ENCODE data around the gene DOLPP1. TPM values are rescaled to one million over a fixed set of nuclear protein-coding genes. Genes with fewer than 3 reads are reported as not detected.
A peak's percentile ranks its signal among the peaks of the same experiment; 100 is the strongest.

DOLPP1 gene
- total RNA-seq, 2 donors from 2014 or later, result 5.3 to 8.0 TPM

DNA sequence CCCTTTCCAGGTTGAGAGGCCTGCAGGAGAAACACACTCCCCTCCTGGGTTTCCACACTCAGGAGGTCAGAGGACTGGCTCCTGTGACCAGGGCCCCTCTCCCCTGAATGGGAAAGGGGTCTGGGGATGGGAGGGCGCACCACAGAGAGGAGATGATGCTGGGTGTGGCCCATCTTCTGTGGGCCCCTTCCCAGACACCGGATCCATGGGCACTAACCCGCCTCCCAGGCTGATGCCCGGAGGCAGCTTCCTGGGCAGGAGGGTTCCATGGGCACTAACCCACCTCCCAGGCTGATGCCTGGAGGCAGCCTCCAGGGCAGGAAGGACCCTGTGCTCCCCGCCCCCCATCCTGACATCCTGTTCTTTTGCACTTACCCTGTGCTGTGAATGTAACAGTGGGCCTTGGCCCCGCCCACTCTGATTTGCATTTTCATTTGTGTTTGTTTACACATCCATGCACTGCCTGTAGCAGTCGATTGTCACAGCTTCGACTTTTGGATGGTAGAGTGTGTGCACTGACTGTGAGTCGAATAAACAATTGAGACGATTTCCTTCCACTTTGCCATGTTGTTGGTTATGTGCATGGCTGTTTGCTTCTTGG, 9.3 kb upstream of the DOLPP1 start:
- DNase-seq, result no peak
- peak; percentile 28 for ATAC-seq
- Mint-ChIP-seq H3K4me3 (no peak overlapping the region), H3K4me1 (peaks cover 33% of the 10 kb centered on the region), H3K27me3 (no peaks in the 10 kb centered on the region), H3K36me3 (ENCODE audit: low read depth) (no peaks in the 10 kb centered on the region), H3K27ac (peak overlapping the region; percentile 56)
- no peaks in the 10 kb centered on the region for H3K9me3 ChIP-seq (ENCODE audit: control insufficient read depth, low read length, poor library complexity, severe bottlenecking)

GRCh38 chr9:129072171-129072570, 8.7 kb upstream of the DOLPP1 start:
- DNase-seq (no peak), ATAC-seq (no peak)
- Mint-ChIP-seq H3K27ac (peak overlapping the region; percentile 56), H3K4me1 (peaks cover 33% of the 10 kb centered on the region), H3K27me3 (no peaks in the 10 kb centered on the region), H3K4me3 (no peak overlapping the region), H3K36me3 (ENCODE audit: low read depth) (no peaks in the 10 kb centered on the region)
- no peaks in the 10 kb centered on the region for H3K9me3 ChIP-seq (ENCODE audit: control insufficient read depth, low read length, poor library complexity, severe bottlenecking)

DNA sequence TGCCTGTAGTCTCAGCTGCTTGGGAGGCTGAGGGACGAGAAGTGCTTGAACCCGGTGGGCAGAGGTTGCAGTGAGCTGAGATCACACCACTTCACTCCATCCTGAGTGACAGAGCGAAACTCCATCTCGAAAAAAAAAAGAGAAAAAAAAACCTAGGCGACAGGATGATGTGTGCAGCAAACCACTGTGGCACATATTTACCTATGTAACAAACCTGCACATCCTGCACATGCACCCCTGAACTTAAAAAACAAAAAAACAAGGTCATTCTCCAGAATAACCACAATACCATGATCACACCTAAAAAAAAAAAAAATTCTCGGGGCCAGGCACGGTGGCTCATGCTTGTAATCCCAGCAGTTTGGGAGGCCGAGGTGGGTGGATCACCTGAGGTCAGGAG, 7.5 kb upstream of the DOLPP1 start:
- H3K9me3 ChIP-seq (ENCODE audit: control insufficient read depth, low read length, poor library complexity, severe bottlenecking), result no peaks in the 10 kb centered on the region
- Mint-ChIP-seq H3K27me3 (no peaks in the 10 kb centered on the region), H3K27ac (peak overlapping the region; percentile 93), H3K4me1 (peaks cover 32% of the 10 kb centered on the region), H3K4me3 (peak overlapping the region; percentile 64), H3K36me3 (ENCODE audit: low read depth) (no peaks in the 10 kb centered on the region)
- DNase-seq (no peak), ATAC-seq (peak; percentile 60)

DNA sequence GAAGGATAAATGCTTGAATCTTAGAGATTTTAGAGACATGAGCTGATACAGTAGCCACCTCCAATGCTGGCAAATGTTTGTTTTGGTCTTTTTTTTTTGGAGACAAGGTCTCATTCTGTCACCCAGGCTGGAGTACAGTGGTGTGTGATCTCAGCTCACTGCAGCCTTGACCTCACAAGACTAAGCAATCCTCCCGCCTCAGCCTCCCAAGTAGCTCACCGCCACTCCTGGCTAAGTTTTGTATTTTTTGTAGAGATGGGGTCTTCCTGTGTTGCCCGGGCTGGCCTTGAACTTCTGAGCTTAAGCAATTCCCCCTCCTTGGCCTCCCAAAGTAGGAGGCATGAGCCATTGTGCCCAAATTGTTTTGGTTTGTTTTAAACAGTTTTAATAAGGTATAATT, 6.8 kb upstream of the DOLPP1 start:
- ATAC-seq (no peak), DNase-seq (no peak)
- Mint-ChIP-seq H3K27me3 (no peaks in the 10 kb centered on the region), H3K36me3 (ENCODE audit: low read depth) (no peaks in the 10 kb centered on the region), H3K4me3 (no peak overlapping the region), H3K4me1 (peaks cover 30% of the 10 kb centered on the region), H3K27ac (peak overlapping the region; percentile 93)
- H3K9me3 ChIP-seq (ENCODE audit: control insufficient read depth, low read length, poor library complexity, severe bottlenecking), result no peaks in the 10 kb centered on the region

DNA sequence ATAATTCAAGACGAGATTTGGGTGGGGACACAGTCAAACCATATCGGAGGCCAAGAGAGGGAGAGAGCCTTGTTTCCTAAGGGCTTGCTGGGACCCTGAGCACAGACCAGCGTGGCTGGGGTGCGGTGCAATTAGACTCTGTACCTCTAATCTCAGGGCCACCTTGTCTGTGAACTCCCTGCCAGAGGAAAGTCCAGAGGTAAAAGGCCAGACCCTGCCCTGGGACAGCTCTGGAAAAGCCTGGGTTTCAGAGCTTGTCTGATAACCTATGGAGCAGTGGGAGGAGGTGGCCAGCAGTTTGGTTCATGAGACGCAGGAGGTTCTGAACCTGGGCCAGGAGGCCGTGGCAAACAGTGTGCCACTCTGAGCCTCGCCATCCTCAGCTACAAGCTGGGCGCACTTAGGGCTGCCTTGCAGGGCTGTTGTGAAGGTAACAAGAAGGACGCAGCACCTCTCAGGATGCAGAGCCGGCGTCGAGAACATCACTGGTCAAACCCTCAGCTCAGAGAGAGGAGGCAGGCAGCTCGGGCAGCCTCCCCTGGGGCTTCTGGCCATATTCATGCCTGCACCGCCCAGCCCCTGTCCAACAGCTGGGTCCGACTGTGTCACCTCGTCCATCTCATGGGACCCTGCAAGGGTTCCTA, 4.8 kb upstream of the DOLPP1 start:
- H3K27ac Mint-ChIP-seq, result no peak overlapping the region
- H3K9me3 ChIP-seq (ENCODE audit: control insufficient read depth, low read length, poor library complexity, severe bottlenecking), result no peaks in the 10 kb centered on the region
- no peaks in the 10 kb centered on the region for H3K36me3 Mint-ChIP-seq (ENCODE audit: low read depth)
- H3K4me1 Mint-ChIP-seq, result peaks cover 29% of the 10 kb centered on the region
- DNase-seq, result no peak
- no peak overlapping the region for H3K4me3 Mint-ChIP-seq
- H3K27me3 Mint-ChIP-seq, result no peaks in the 10 kb centered on the region
- no peak for ATAC-seq

DNA sequence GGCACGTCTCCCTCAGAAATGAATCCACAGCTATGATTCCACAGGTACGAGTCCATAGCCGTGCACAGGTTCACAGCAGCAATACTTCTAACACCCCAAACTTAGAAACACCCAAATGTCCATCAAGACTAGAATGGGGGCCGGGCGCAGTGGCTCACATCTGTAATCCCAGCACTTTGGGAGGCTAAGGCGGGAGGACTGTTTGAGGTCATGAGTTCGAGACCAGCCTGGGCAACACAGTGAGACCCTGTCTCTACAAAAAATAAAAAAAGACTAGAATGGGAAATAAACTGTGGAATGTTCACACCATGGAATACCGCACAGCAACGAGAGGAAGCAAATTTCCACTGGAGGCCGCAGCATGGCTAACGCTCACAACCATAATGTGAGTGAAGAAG, 4.3 kb upstream of the DOLPP1 start:
- Mint-ChIP-seq H3K4me3 (no peak overlapping the region), H3K27me3 (no peaks in the 10 kb centered on the region), H3K4me1 (peaks cover 29% of the 10 kb centered on the region), H3K36me3 (ENCODE audit: low read depth) (no peaks in the 10 kb centered on the region), H3K27ac (no peak overlapping the region)
- ATAC-seq (no peak), DNase-seq (no peak)
- H3K9me3 ChIP-seq (ENCODE audit: control insufficient read depth, low read length, poor library complexity, severe bottlenecking), result no peaks in the 10 kb centered on the region

- DNase-seq, result no peak
- Mint-ChIP-seq H3K27ac (no peak overlapping the region), H3K4me3 (no peak overlapping the region), H3K27me3 (no peaks in the 10 kb centered on the region), H3K4me1 (peaks cover 29% of the 10 kb centered on the region), H3K36me3 (ENCODE audit: low read depth) (no peaks in the 10 kb centered on the region)
- H3K9me3 ChIP-seq (ENCODE audit: control insufficient read depth, low read length, poor library complexity, severe bottlenecking), result no peaks in the 10 kb centered on the region
- no peak for ATAC-seq
Observed at GRCh38 chr9:129077236-129077635, 3.7 kb upstream of the DOLPP1 start.

DNA sequence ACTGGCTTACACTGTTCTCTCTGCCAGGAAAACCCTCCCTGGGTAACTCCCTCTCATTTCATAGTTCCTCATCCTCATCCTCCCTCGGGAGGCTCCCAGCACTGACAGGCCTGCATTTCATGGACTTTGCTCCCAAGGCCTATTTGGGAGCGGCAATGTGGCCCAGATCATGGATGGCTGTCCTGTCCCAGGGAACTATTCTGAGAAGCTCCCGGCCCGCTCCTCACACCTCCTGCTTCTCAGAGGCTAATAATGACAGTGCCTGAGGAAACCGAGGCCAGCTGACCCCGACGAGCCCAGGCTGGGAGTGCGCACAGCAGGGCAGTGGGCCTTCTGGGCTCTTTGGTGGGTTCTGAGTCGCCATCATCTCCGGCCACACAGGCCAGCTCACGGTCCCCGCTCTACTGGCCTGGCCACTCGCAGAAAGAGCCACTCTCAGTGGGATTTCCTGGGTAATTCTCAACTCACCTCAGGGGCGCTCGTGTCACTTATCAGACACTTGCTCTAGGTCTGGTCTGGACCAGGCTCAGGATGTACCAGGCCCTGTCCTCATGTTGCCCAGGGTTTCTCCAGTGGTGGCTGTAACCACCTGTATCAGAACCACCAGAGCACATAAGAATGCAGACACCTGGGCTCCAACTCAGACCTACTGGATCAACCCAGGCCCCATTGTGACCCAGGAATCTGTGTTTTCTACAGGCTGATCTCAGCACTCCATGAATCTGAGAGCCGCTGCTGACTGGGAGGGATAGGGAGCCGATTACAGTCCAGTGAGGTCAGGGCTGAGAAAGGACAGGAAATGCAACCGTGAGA, 2.0 kb upstream of the DOLPP1 start:
- Mint-ChIP-seq H3K4me1 (peaks cover 29% of the 10 kb centered on the region), H3K27me3 (no peaks in the 10 kb centered on the region), H3K4me3 (peak overlapping the region; percentile 92), H3K36me3 (ENCODE audit: low read depth) (no peaks in the 10 kb centered on the region), H3K27ac (peak overlapping the region; percentile 72)
- ATAC-seq, result no peak
- no peaks in the 10 kb centered on the region for H3K9me3 ChIP-seq (ENCODE audit: control insufficient read depth, low read length, poor library complexity, severe bottlenecking)
- DNase-seq, result no peak

- Mint-ChIP-seq H3K4me3 (peak overlapping the region; percentile 92), H3K4me1 (peaks cover 26% of the 10 kb centered on the region), H3K36me3 (ENCODE audit: low read depth) (no peaks in the 10 kb centered on the region), H3K27me3 (no peaks in the 10 kb centered on the region), H3K27ac (peak overlapping the region; percentile 72)
- ATAC-seq (no peak), DNase-seq (no peak)
- no peaks in the 10 kb centered on the region for H3K9me3 ChIP-seq (ENCODE audit: control insufficient read depth, low read length, poor library complexity, severe bottlenecking)
Observed at GRCh38 chr9:129079829-129080228, 1.1 kb upstream of the DOLPP1 start.

- Mint-ChIP-seq H3K36me3 (ENCODE audit: low read depth) (no peaks in the 10 kb centered on the region), H3K4me3 (peak overlapping the region; percentile 92), H3K27me3 (no peaks in the 10 kb centered on the region), H3K4me1 (peaks cover 26% of the 10 kb centered on the region), H3K27ac (peak overlapping the region; percentile 72)
- no peaks in the 10 kb centered on the region for H3K9me3 ChIP-seq (ENCODE audit: control insufficient read depth, low read length, poor library complexity, severe bottlenecking)
- DNase-seq (no peak), ATAC-seq (no peak)
Observed at GRCh38 chr9:129080298-129080600, 662 bp upstream of the DOLPP1 start.

- no peak for ATAC-seq
- Mint-ChIP-seq H3K27me3 (no peaks in the 10 kb centered on the region), H3K4me1 (peaks cover 23% of the 10 kb centered on the region), H3K36me3 (ENCODE audit: low read depth) (no peaks in the 10 kb centered on the region), H3K4me3 (peak overlapping the region; percentile 92), H3K27ac (peak overlapping the region; percentile 72)
- DNase-seq, result no peak
- no peaks in the 10 kb centered on the region for H3K9me3 ChIP-seq (ENCODE audit: control insufficient read depth, low read length, poor library complexity, severe bottlenecking)
Observed at GRCh38 chr9:129081388-129081904, 535 bp downstream of the DOLPP1 start.

GRCh38 chr9:129084087-129084486, 3.2 kb downstream of the DOLPP1 start:
- DNase-seq (no peak), ATAC-seq (no peak)
- Mint-ChIP-seq H3K27me3 (no peaks in the 10 kb centered on the region), H3K4me3 (no peak overlapping the region), H3K27ac (no peak overlapping the region), H3K36me3 (ENCODE audit: low read depth) (no peaks in the 10 kb centered on the region), H3K4me1 (peaks cover 18% of the 10 kb centered on the region)
- no peaks in the 10 kb centered on the region for H3K9me3 ChIP-seq (ENCODE audit: control insufficient read depth, low read length, poor library complexity, severe bottlenecking)

GRCh38 chr9:129089246-129089645, 8.3 kb downstream of the DOLPP1 start:
- H3K9me3 ChIP-seq (ENCODE audit: control insufficient read depth, low read length, poor library complexity, severe bottlenecking), result no peaks in the 10 kb centered on the region
- Mint-ChIP-seq H3K27me3 (no peaks in the 10 kb centered on the region), H3K27ac (no peak overlapping the region), H3K4me1 (no peaks in the 10 kb centered on the region), H3K36me3 (ENCODE audit: low read depth) (peaks cover 2% of the 10 kb centered on the region), H3K4me3 (no peak overlapping the region)
- no peak for DNase-seq
- ATAC-seq, result no peak
